WTC11 (cell line): ENCODE results near the gene CD72. TPM values are rescaled to one million over a fixed set of nuclear protein-coding genes. Genes with fewer than 3 reads are reported as not detected.

Experiments used
- ATAC-seq: fragments of 200-7000 bp; cut with Tn5 transposase; 2 replicates; pipeline ENCODE4 v1.10.0; 2021; ENCODE audit warnings: mild to moderate bottlenecking, moderate library complexity
- CTCF ChIA-PET: fragments of 300-600 bp; sonication (Branson Sonifier 250); formaldehyde crosslinking; loops from one replicate; lab custom pipeline; 2021; ENCODE audit warnings: antibody characterized with exemption; lab: Charles Lee
- POLR2A ChIA-PET: fragments of 350-600 bp; sonication (Branson Sonifier 250); formaldehyde crosslinking; loops from one replicate; lab custom pipeline; 2021; ENCODE audit warnings: antibody characterized with exemption; lab: Charles Lee
- DNase-seq: peaks from one replicate; pipeline ENCODE4 v3.0.0; 2021; ENCODE audit warnings: low spot score
- H3K27ac Mint-ChIP-seq: 2 replicates; pipeline ENCODE4 v1.8.0; 2021; ENCODE audit warnings: mixed read lengths
- H3K27me3 Mint-ChIP-seq: 2 replicates; pipeline ENCODE4 v1.8.0; 2021; ENCODE audit warnings: low read depth, mild to moderate bottlenecking, moderate library complexity, mixed read lengths
- H3K36me3 Mint-ChIP-seq: 2 replicates; pipeline ENCODE4 v1.8.0; 2021; ENCODE audit warnings: mixed read lengths
- H3K4me1 Mint-ChIP-seq: 2 replicates; pipeline ENCODE4 v1.8.0; 2022; ENCODE audit warnings: mixed read lengths
- H3K4me3 Mint-ChIP-seq: 2 replicates; pipeline ENCODE4 v1.8.0; 2021; ENCODE audit warnings: mild to moderate bottlenecking, moderate library complexity, mixed read lengths
- H3K9me3 Mint-ChIP-seq: 2 replicates; pipeline ENCODE4 v1.8.0; 2021; ENCODE audit warnings: mixed read lengths
- ATF3 ChIP-seq: sonication (generic); formaldehyde crosslinking; conservative IDR thresholded peaks from 2 replicates; pipeline ENCODE4 v1.8.1; 2022; ENCODE audit warnings: mild to moderate bottlenecking, missing genetic modification reagents
- CTCF ChIP-seq: fragments of 200-600 bp; IDR thresholded peaks from 2 replicates; pipeline ENCODE4 v1.8.0; 2022; ENCODE audit warnings: antibody characterized with exemption
- EMX1 ChIP-seq: fragments of 250-450 bp; sonication (Bioruptor Pico); IDR thresholded peaks from 2 replicates; pipeline ENCODE4 v1.8.0; 2021; ENCODE audit warnings: mild to moderate bottlenecking
- GABPB1 ChIP-seq: sonication (generic); formaldehyde crosslinking; IDR thresholded peaks from 2 replicates; pipeline ENCODE4 v1.8.1; 2023; ENCODE audit warnings: mild to moderate bottlenecking, missing genetic modification reagents
- HMGA2 ChIP-seq: fragments of 250-450 bp; sonication (Bioruptor Pico); IDR thresholded peaks from 2 replicates; pipeline ENCODE4 v1.4.0; 2021; ENCODE audit warnings: mild to moderate bottlenecking, moderate library complexity
- HMGXB4 ChIP-seq: sonication (generic); formaldehyde crosslinking; IDR thresholded peaks from 2 replicates; pipeline ENCODE4 v1.8.1; 2023; ENCODE audit warnings: mild to moderate bottlenecking, moderate library complexity, missing genetic modification reagents
- MXD4 ChIP-seq: fragments of 250-450 bp; sonication (Bioruptor Pico); IDR thresholded peaks from 2 replicates; pipeline ENCODE4 v1.8.0; 2021; ENCODE audit warnings: mild to moderate bottlenecking, moderate library complexity, borderline replicate concordance
- MYBL2 ChIP-seq: sonication (generic); formaldehyde crosslinking; IDR thresholded peaks from 2 replicates; pipeline ENCODE4 v1.8.1; 2023; ENCODE audit warnings: mild to moderate bottlenecking, moderate library complexity, missing genetic modification reagents
- NFE2L1 ChIP-seq: sonication (generic); formaldehyde crosslinking; IDR thresholded peaks from 2 replicates; pipeline ENCODE4 v1.8.1; 2023; ENCODE audit warnings: missing genetic modification reagents
- NR2C2 ChIP-seq: sonication (generic); formaldehyde crosslinking; IDR thresholded peaks from 2 replicates; pipeline ENCODE4 v1.8.0; 2022; ENCODE audit warnings: mild to moderate bottlenecking, missing genetic modification reagents
- NR3C1 ChIP-seq: sonication (generic); formaldehyde crosslinking; conservative IDR thresholded peaks from 2 replicates; pipeline ENCODE4 v1.8.1; 2023; ENCODE audit warnings: low read depth, mild to moderate bottlenecking, missing genetic modification reagents
- PRDM15 ChIP-seq: sonication (generic); formaldehyde crosslinking; IDR thresholded peaks from 2 replicates; pipeline ENCODE4 v1.8.0; 2022; ENCODE audit warnings: missing genetic modification reagents
- TEAD1 ChIP-seq: sonication (generic); formaldehyde crosslinking; IDR thresholded peaks from 2 replicates; pipeline ENCODE4 v1.8.0; 2022; ENCODE audit warnings: mild to moderate bottlenecking, missing genetic modification reagents
- ZNF423 ChIP-seq: fragments of 250-450 bp; sonication (Bioruptor Pico); IDR thresholded peaks from 2 replicates; pipeline ENCODE4 v2.1.2; 2022; ENCODE audit warnings: mild to moderate bottlenecking, moderate library complexity
- ZNF425 ChIP-seq: fragments of 250-450 bp; sonication (Bioruptor Pico); conservative IDR thresholded peaks from 2 replicates; pipeline ENCODE4 v1.9.0; 2021; ENCODE audit warnings: mild to moderate bottlenecking
- ZSCAN18 ChIP-seq: fragments of 250-450 bp; sonication (Bioruptor Pico); IDR thresholded peaks from 2 replicates; pipeline ENCODE4 v2.1.2; 2022; ENCODE audit warnings: mild to moderate bottlenecking, moderate library complexity
- total RNA-seq: library from RNA; stranded (reverse); gene quantifications from 3 replicates; pipeline ENCODE4 v1.2.3, GENCODE V29; 2021

The CD72 gene
- total RNA-seq, 1 experiment from 2014 or later: 2.9 TPM

- TF ChIP-seq CTCF: peak; percentile 52
Observed at GRCh38 chr9:35611230-35611797, 6.9 kb downstream of the CD72 start (continued).

- Mint-ChIP-seq H3K4me1 (peaks cover 5% of the 10 kb centered on the region; the same call in 1 of the 2 replicates), H3K27ac (no peak overlapping the region), H3K4me3 (no peak overlapping the region), H3K27me3 (peaks cover 21% of the 10 kb centered on the region), H3K9me3 (no peaks in the 10 kb centered on the region), H3K36me3 (no peaks in the 10 kb centered on the region)
- ChIA-PET POLR2A (no interaction called here), CTCF (interaction anchor here (1.0 to 3.1 kb wide), 5 partner anchors 10 to 120 kb away, joined by 3 to 42 read pairs (median 4); partner anchors contain the start of gene RUSC2)
- no peak for ATAC-seq
- DNase-seq: no peak
- TF ChIP-seq ATF3 (CRISPR knock-in tag) (no peak), TEAD1 (no peak), NR3C1 (CRISPR knock-in tag) (no peak), ZNF425 (CRISPR knock-in tag) (no peak), PRDM15 (CRISPR knock-in tag) (no peak)
Observed at GRCh38 chr9:35609820-35610163, 8.4 kb downstream of the CD72 start.

- CTCF ChIA-PET: interaction anchor here (1.2 to 2.6 kb wide), 5 partner anchors 8 to 119 kb away, joined by 3 to 13 read pairs (median 3); partner anchors contain the start of gene RUSC2
- POLR2A ChIA-PET: no interaction called here
Observed at GRCh38 chr9:35609001-35609819, 9.0 kb downstream of the CD72 start.

GRCh38 chr9:35608221-35608620 lies 10.0 kb downstream of the CD72 start:
- Mint-ChIP-seq H3K4me3 (no peak overlapping the region), H3K4me1 (peaks cover 11% of the 10 kb centered on the region), H3K9me3 (no peaks in the 10 kb centered on the region), H3K27ac (no peak overlapping the region), H3K27me3 (peaks cover 5% of the 10 kb centered on the region), H3K36me3 (no peaks in the 10 kb centered on the region)
- ChIA-PET CTCF (interaction anchor here (0.6 to 1.3 kb wide), 3 partner anchors 8 to 88 kb away, joined by 3 read pairs; no protein-coding TSS in a partner anchor), POLR2A (no interaction called here)
- ATAC-seq (no peak), DNase-seq (no peak)
- no peak for TF ChIP-seq ZSCAN18
- TF ChIP-seq ZNF425 (CRISPR knock-in tag): no peak
- no peak for TF ChIP-seq NR2C2
- TF ChIP-seq HMGXB4: no peak
- TF ChIP-seq HMGA2: no peak
- TF ChIP-seq MYBL2 (CRISPR knock-in tag): no peak

More at GRCh38 chr9:35609001-35609819, 9.0 kb downstream of the CD72 start:
- Mint-ChIP-seq H3K36me3 (no peaks in the 10 kb centered on the region), H3K9me3 (no peaks in the 10 kb centered on the region), H3K27me3 (peaks cover 15% of the 10 kb centered on the region), H3K4me3 (no peak overlapping the region), H3K27ac (no peak overlapping the region), H3K4me1 (peaks cover 5% of the 10 kb centered on the region; the same call in 1 of the 2 replicates)
- ATAC-seq: no peak
- no peak for TF ChIP-seq MXD4
- TF ChIP-seq GABPB1: no peak
- TF ChIP-seq EMX1 (CRISPR knock-in tag): no peak
- TF ChIP-seq NFE2L1 (CRISPR knock-in tag): no peak
- no peak for TF ChIP-seq ZNF423 (CRISPR knock-in tag)
- TF ChIP-seq, all 79 proteins: peak for 0
- DNase-seq: no peak
